GM19099 (cell line): ENCODE data around the gene RASL10B.

Experiments used
- POLR2A ChIP-seq: IDR thresholded peaks from 3 replicates; pipeline ENCODE4 v1.6.1; 2011; ENCODE audit warnings: low read depth; ENCODE audit not compliant: insufficient read length; ENCODE audit errors: extremely low read depth

Gene RASL10B

GRCh38 chr17:35764123-35764991 is 32.9 kb downstream of the RASL10B start:
- no peak for TF ChIP-seq POLR2A

- no peak for TF ChIP-seq POLR2A
These were observed 33.8 kb downstream of the RASL10B start for GRCh38 chr17:35765086-35765710.

- TF ChIP-seq POLR2A, result no peak
These were observed 34.5 kb downstream of the RASL10B start for GRCh38 chr17:35765756-35766488.

GRCh38 chr17:35766489-35766877 is 35.0 kb downstream of the RASL10B start:
- no peak for TF ChIP-seq POLR2A

GRCh38 chr17:35766903-35767510 is 35.6 kb downstream of the RASL10B start:
- no peak for TF ChIP-seq POLR2A

- TF ChIP-seq POLR2A, result no peak
These were observed 37.4 kb downstream of the RASL10B start for GRCh38 chr17:35768797-35769196.

- no peak for TF ChIP-seq POLR2A
These were observed 38.6 kb downstream of the RASL10B start for GRCh38 chr17:35769895-35770486.

- no peak for TF ChIP-seq POLR2A
These were observed 41.7 kb downstream of the RASL10B start for GRCh38 chr17:35773129-35773528.

GRCh38 chr17:35773679-35774425 is 42.4 kb downstream of the RASL10B start:
- no peak for TF ChIP-seq POLR2A

GRCh38 chr17:35774499-35774898 is 43.1 kb downstream of the RASL10B start:
- no peak for TF ChIP-seq POLR2A

GRCh38 chr17:35775039-35775438 is 43.6 kb downstream of the RASL10B start:
- no peak for TF ChIP-seq POLR2A

GRCh38 chr17:35775583-35775982 is 44.1 kb downstream of the RASL10B start:
- no peak for TF ChIP-seq POLR2A

- TF ChIP-seq POLR2A, result no peak
These were observed 47.3 kb downstream of the RASL10B start for GRCh38 chr17:35778641-35779196.

- TF ChIP-seq POLR2A, result no peak
These were observed 49.5 kb downstream of the RASL10B start for GRCh38 chr17:35780950-35781349.
